ENCODE results near the gene OPCML. TPM values are rescaled to one million over a fixed set of nuclear protein-coding genes. Genes with fewer than 3 reads are reported as not detected.

Gene OPCML
- total RNA-seq, 1 donor from 2014 or later: 2.7 TPM

GRCh38 chr11:132817387-132817786 is 714.9 kb downstream of the OPCML start:
- no peaks in the 10 kb centered on the region for H3K36me3 Mint-ChIP-seq (ENCODE audit: low read depth)
- TF ChIP-seq, protein P1, sequence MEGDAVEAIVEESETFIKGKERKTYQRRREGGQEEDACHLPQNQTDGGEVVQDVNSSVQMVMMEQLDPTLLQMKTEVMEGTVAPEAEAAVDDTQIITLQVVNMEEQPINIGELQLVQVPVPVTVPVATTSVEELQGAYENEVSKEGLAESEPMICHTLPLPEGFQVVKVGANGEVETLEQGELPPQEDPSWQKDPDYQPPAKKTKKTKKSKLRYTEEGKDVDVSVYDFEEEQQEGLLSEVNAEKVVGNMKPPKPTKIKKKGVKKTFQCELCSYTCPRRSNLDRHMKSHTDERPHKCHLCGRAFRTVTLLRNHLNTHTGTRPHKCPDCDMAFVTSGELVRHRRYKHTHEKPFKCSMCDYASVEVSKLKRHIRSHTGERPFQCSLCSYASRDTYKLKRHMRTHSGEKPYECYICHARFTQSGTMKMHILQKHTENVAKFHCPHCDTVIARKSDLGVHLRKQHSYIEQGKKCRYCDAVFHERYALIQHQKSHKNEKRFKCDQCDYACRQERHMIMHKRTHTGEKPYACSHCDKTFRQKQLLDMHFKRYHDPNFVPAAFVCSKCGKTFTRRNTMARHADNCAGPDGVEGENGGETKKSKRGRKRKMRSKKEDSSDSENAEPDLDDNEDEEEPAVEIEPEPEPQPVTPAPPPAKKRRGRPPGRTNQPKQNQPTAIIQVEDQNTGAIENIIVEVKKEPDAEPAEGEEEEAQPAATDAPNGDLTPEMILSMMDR (IDR thresholded peaks at IDR 0.05): no peak
- H3K4me1 Mint-ChIP-seq (ENCODE audit: low read depth): peaks cover 38% of the 10 kb centered on the region
- H3K9me3 Mint-ChIP-seq (ENCODE audit: low read depth): no peaks in the 10 kb centered on the region
- no peak overlapping the region for H3K4me3 Mint-ChIP-seq (ENCODE audit: unreplicated experiment)
- H3K27me3 Mint-ChIP-seq (ENCODE audit: low read depth): no peaks in the 10 kb centered on the region
- H3K27ac Mint-ChIP-seq (ENCODE audit: unreplicated experiment): no peak overlapping the region
- no peak for DNase-seq (ENCODE audit: low spot score)

GRCh38 chr11:132814410-132814809 is 717.9 kb downstream of the OPCML start:
- no peak overlapping the region for H3K4me3 Mint-ChIP-seq (ENCODE audit: unreplicated experiment)
- no peaks in the 10 kb centered on the region for H3K9me3 Mint-ChIP-seq (ENCODE audit: low read depth)
- no peak for DNase-seq (ENCODE audit: low spot score)
- no peaks in the 10 kb centered on the region for H3K36me3 Mint-ChIP-seq (ENCODE audit: low read depth)
- no peak overlapping the region for H3K27ac Mint-ChIP-seq (ENCODE audit: unreplicated experiment)
- no peaks in the 10 kb centered on the region for H3K27me3 Mint-ChIP-seq (ENCODE audit: low read depth)
- TF ChIP-seq, protein P1 (IDR thresholded peaks at IDR 0.05): no peak
- peaks cover 12% of the 10 kb centered on the region for H3K4me1 Mint-ChIP-seq (ENCODE audit: low read depth)

- TF ChIP-seq, protein P1 (IDR thresholded peaks at IDR 0.05): no peak
- Mint-ChIP-seq H3K9me3 (ENCODE audit: low read depth) (peaks cover 2% of the 10 kb centered on the region), H3K27me3 (ENCODE audit: low read depth) (no peaks in the 10 kb centered on the region), H3K27ac (ENCODE audit: unreplicated experiment) (no peak overlapping the region), H3K4me3 (ENCODE audit: unreplicated experiment) (no peak overlapping the region), H3K4me1 (ENCODE audit: low read depth) (no peaks in the 10 kb centered on the region), H3K36me3 (ENCODE audit: low read depth) (peaks cover 1% of the 10 kb centered on the region)
- no peak for DNase-seq (ENCODE audit: low spot score)
Observed at GRCh38 chr11:132811649-132812048, 720.7 kb downstream of the OPCML start.

- Mint-ChIP-seq H3K27ac (ENCODE audit: unreplicated experiment) (no peak overlapping the region), H3K4me1 (ENCODE audit: low read depth) (no peaks in the 10 kb centered on the region), H3K9me3 (ENCODE audit: low read depth) (peaks cover 17% of the 10 kb centered on the region), H3K36me3 (ENCODE audit: low read depth) (peaks cover 1% of the 10 kb centered on the region), H3K27me3 (ENCODE audit: low read depth) (no peaks in the 10 kb centered on the region), H3K4me3 (ENCODE audit: unreplicated experiment) (no peak overlapping the region)
- DNase-seq (ENCODE audit: low spot score): no peak
- TF ChIP-seq, protein P1 (IDR thresholded peaks at IDR 0.05): no peak
Observed at GRCh38 chr11:132809070-132809469, 723.2 kb downstream of the OPCML start.

DNA sequence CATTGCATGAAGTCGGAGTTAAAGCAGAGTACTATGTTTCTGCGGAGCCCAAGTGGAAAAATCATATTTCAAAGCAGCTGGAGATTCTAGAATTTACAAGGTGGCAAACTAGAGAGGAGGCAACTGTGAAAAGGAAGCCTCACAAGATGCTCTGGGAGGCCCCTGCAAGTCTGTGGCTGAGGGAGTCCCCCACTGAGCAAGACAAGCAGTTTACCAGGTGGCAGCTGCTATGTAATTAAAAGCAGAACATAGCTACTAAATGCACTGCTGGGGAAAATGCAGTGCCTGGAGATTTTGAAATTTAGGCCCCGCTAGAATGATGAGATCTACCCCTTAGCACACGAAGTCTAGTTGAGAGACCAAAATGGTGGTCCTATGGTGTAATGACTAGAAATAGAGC is 728.0 kb downstream of the OPCML start:
- no peak for DNase-seq (ENCODE audit: low spot score)
- H3K4me1 Mint-ChIP-seq (ENCODE audit: low read depth): no peaks in the 10 kb centered on the region
- no peak overlapping the region for H3K4me3 Mint-ChIP-seq (ENCODE audit: unreplicated experiment)
- peaks cover 4% of the 10 kb centered on the region for H3K36me3 Mint-ChIP-seq (ENCODE audit: low read depth)
- H3K27me3 Mint-ChIP-seq (ENCODE audit: low read depth): no peaks in the 10 kb centered on the region
- peaks cover 18% of the 10 kb centered on the region for H3K9me3 Mint-ChIP-seq (ENCODE audit: low read depth)
- TF ChIP-seq, protein P1 (IDR thresholded peaks at IDR 0.05): no peak
- H3K27ac Mint-ChIP-seq (ENCODE audit: unreplicated experiment): no peak overlapping the region
